ENCODE data around the gene UBE2L3.

DNA sequence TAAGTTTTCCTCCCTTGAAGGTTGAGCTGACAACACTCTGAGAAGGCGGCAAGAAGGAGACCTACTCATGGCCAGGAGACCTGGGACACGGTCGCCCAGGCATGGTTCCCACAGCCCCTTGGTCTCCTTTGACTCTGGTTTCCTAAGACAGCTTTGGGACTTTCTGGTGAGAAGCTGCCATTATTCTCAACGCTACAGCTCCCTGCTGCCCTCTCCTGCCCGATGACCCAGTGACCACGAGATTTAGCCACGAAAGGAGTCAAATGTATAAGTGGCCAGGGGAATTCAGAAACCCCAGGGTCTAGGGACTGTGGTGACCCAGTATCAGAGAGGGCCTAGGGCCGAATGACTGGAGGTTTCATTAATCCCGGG is 73.9 kb downstream of the UBE2L3 start:
- TF ChIP-seq NCOA2 (CRISPR knock-in tag; IDR thresholded peaks at IDR 0.05) = no peak
- TF ChIP-seq, protein P1, sequence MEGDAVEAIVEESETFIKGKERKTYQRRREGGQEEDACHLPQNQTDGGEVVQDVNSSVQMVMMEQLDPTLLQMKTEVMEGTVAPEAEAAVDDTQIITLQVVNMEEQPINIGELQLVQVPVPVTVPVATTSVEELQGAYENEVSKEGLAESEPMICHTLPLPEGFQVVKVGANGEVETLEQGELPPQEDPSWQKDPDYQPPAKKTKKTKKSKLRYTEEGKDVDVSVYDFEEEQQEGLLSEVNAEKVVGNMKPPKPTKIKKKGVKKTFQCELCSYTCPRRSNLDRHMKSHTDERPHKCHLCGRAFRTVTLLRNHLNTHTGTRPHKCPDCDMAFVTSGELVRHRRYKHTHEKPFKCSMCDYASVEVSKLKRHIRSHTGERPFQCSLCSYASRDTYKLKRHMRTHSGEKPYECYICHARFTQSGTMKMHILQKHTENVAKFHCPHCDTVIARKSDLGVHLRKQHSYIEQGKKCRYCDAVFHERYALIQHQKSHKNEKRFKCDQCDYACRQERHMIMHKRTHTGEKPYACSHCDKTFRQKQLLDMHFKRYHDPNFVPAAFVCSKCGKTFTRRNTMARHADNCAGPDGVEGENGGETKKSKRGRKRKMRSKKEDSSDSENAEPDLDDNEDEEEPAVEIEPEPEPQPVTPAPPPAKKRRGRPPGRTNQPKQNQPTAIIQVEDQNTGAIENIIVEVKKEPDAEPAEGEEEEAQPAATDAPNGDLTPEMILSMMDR (CRISPR knock-in tag; IDR thresholded peaks at IDR 0.05) = peak; percentile 82
- TF ChIP-seq, protein P2, sequence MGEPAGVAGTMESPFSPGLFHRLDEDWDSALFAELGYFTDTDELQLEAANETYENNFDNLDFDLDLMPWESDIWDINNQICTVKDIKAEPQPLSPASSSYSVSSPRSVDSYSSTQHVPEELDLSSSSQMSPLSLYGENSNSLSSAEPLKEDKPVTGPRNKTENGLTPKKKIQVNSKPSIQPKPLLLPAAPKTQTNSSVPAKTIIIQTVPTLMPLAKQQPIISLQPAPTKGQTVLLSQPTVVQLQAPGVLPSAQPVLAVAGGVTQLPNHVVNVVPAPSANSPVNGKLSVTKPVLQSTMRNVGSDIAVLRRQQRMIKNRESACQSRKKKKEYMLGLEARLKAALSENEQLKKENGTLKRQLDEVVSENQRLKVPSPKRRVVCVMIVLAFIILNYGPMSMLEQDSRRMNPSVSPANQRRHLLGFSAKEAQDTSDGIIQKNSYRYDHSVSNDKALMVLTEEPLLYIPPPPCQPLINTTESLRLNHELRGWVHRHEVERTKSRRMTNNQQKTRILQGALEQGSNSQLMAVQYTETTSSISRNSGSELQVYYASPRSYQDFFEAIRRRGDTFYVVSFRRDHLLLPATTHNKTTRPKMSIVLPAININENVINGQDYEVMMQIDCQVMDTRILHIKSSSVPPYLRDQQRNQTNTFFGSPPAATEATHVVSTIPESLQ (CRISPR knock-in tag; conservative IDR thresholded peaks at IDR 0.05) = no peak
- no peak for TF ChIP-seq ZNF768 (CRISPR knock-in tag; IDR thresholded peaks at IDR 0.05)
- TF ChIP-seq ZNF652 (CRISPR knock-in tag; IDR thresholded peaks at IDR 0.05; ENCODE audit: borderline replicate concordance, low read depth) = no peak
- TF ChIP-seq FOXP1 (IDR thresholded peaks at IDR 0.05) = no peak
- TF ChIP-seq FOXP1 (CRISPR knock-in tag; IDR thresholded peaks at IDR 0.05) = no peak; the same call in 1 of the 2 replicates
- TF ChIP-seq EZH2 (conservative IDR thresholded peaks at IDR 0.05; ENCODE audit: low read depth, low read length) = no peak
- TF ChIP-seq EP300 (IDR thresholded peaks at IDR 0.05; ENCODE audit: low read depth in 2 of 2, low read length in 2 of 2) = no peak
- TF ChIP-seq EP300 (CRISPR knock-in tag; IDR thresholded peaks at IDR 0.05; ENCODE audit: borderline replicate concordance) = no peak
- TF ChIP-seq POLR2A (IDR thresholded peaks at IDR 0.05; ENCODE audit: insufficient read depth in 1 of 2, low read depth in 2 of 2, low read length in 2 of 2) = no peak
